ENCODE data around the gene PARP4. TPM values are rescaled to one million over a fixed set of nuclear protein-coding genes. Genes with fewer than 3 reads are reported as not detected.
A peak's percentile ranks its signal among the peaks of the same experiment; 100 is the strongest.
"Not testable (repeated sequence)": the region's sequence is repeated elsewhere in the genome, so short reads cannot be mapped to it uniquely, and the experiment has no call there.

Gene PARP4
- total RNA-seq (26.2 and 37.8 TPM in 2 replicates), polyA plus RNA-seq (20.4 and 25.1 TPM in 2 replicates)

DNA sequence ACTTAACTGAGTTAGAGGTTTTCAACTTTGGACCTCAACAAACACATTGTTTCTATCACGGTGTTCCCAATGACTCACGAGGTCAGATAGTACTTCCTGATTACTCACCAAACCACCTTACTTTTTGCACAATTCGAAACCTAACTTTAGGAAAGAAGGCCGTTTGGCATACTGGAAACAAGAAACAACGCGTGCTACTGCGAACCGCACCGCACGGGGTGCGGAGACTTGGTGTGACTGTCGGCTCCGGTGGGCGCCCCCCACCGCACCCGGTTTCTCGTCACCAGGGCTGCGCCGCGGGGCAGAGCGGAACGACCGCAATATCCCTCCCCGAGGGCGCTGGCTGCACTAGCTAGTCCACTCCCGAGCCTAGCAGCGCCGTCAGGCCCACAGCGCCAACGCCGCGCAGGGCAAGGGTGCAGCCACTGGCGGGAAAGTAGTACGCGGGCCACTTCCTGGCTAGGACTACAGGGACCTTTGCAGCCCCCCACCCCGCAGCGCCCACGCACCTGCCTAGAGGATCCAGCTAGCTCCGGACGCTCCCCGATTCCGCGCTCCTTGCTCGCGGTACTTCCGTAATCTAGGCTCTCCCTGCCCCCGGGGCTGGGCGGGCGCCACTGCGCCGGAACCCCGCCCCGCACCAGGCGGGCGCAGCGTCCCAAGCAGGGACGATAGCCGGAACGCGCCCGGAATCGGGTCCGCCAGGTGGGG is at the start of gene PARP4:
Gene PARP4 (minus strand): TSS at position 582 of the 711 bp plus-strand sequence. CDS start 9,002 bp downstream, outside the sequence.
- H3K27ac ChIP-seq = peak within 1 kb of the TSS; percentile 6
- H3K9me3 ChIP-seq (ENCODE audit: low read depth) = no peaks in the 10 kb centered on the region

GRCh38 chr13:24560579-24561187 is 48.1 kb upstream of the PARP4 start:
- DNase-seq (ENCODE audit: low read depth in 1 of 2, low spot score in 1 of 2) = not testable (repeated sequence)

More for the DNA sequence above, at the start of gene PARP4:
- Histone ChIP-seq H3K4me1 (ENCODE audit: low read depth) (peaks cover 5% of the 10 kb centered on the region), H3K4me3 (peak within 1 kb of the TSS; percentile 60), H3K36me3 (no peaks in the 10 kb centered on the region), H3K27me3 (no peaks in the 10 kb centered on the region)
- peak; percentile 75 to 84 for DNase-seq (ENCODE audit: low read depth in 1 of 2, low spot score in 1 of 2)
- no peak for TF ChIP-seq CTCF (IDR thresholded peaks at IDR 0.05; ENCODE audit: low read depth, low read length)

DNA sequence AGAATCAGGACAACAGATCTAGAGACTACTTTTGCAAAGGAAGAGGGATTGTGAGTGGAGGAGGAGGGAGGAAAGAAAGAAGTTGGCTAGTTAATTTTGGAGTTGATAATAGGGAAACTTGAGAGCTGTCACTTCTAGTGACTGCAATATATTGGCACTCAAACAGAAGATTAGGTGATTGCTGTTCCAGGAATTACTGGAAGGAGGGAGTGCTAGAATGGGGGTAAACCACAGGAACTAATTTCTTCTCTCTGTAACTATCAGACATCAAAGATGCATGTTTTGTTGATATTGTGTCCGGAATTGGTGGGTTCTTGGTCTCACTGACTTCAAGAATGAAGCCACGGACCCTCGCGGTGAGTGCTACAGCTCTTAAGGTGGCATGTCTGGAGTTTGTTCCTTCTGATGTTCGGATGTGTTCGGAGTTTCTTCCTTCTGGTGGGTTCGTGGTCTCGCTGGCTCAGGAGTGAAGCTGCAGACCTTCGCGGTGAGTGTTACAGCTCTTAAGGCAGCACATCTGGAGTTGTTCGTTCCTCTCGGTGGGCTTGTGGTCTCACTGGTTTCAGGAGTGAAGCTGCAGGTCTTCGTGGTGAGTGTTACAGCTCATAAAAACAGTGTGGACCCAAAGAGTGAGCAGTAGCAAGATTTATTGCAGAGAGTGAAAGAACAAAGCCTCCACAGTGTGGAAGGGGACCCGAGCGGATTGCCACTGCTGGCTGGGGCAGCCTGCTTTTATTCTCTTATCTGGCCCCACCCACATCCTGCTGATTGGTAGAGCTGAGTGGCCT is 47.0 kb upstream of the PARP4 start:
- H3K36me3 ChIP-seq; H3K27me3 ChIP-seq; H3K4me1 ChIP-seq (ENCODE audit: low read depth); H3K4me3 ChIP-seq; H3K9me3 ChIP-seq (ENCODE audit: low read depth); H3K27ac ChIP-seq; DNase-seq (ENCODE audit: low read depth in 1 of 2, low spot score in 1 of 2): not testable (repeated sequence)

More at GRCh38 chr13:24560579-24561187, 48.1 kb upstream of the PARP4 start:
- not testable (repeated sequence) for H3K36me3 ChIP-seq; H3K4me1 ChIP-seq (ENCODE audit: low read depth); H3K4me3 ChIP-seq; H3K27me3 ChIP-seq; H3K9me3 ChIP-seq (ENCODE audit: low read depth); H3K27ac ChIP-seq

DNA sequence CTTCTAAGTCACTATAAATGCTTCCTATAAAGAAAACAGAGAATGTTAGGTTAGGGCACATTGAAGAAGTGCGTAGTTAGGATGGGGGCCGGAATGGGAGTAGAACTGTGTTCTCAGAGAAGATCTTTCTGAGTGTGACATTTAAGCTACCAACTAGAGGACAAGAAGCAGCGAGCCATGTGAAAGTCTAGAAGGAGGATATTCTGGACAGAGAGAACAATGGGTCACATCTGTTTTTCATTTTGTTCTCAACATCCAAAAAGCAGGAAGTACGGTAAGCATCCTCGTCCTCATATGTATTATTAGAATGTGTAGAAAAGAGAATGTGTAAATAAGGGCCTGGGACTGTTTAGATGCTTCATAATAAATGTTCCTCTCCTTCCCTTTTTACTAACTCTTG is 44.5 kb upstream of the PARP4 start:
- no peak overlapping the region for H3K27ac ChIP-seq
- H3K4me3 ChIP-seq = no peak overlapping the region
- DNase-seq (ENCODE audit: low read depth in 1 of 2, low spot score in 1 of 2) = peak in 1 of 2 donors; percentile 29
- no peaks in the 10 kb centered on the region for H3K36me3 ChIP-seq
- no peaks in the 10 kb centered on the region for H3K4me1 ChIP-seq (ENCODE audit: low read depth)
- no peaks in the 10 kb centered on the region for H3K27me3 ChIP-seq
- no peak for TF ChIP-seq CTCF (IDR thresholded peaks at IDR 0.05; ENCODE audit: low read depth, low read length)
- H3K9me3 ChIP-seq (ENCODE audit: low read depth) = no peaks in the 10 kb centered on the region

DNA sequence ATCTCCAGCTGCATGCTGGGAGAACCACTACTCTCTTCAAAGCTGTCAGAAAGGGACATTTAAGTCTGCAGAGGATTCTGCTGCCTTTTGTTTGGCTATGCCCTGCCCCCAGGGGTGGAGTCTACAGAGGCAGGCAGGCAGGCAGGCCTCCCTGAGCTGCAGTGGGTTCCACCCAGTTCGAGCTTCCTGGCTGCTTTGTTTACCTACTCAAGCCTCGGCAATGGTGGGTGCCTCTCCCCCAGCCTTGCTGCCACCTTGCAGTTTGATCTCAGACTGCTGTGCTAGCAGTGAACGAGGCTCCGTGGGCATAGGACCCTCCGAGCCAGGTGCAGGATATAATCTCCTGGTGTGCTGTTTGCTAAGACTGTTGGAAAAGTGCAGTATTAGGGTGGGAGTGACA is 41.3 kb upstream of the PARP4 start:
- H3K4me3 ChIP-seq; H3K4me1 ChIP-seq (ENCODE audit: low read depth); H3K27me3 ChIP-seq; DNase-seq (ENCODE audit: low read depth in 1 of 2, low spot score in 1 of 2); H3K36me3 ChIP-seq; H3K27ac ChIP-seq; H3K9me3 ChIP-seq (ENCODE audit: low read depth): not testable (repeated sequence)

- DNase-seq (ENCODE audit: low read depth in 1 of 2, low spot score in 1 of 2) = peak; percentile 20 to 29
- not testable (repeated sequence) for H3K36me3 ChIP-seq; H3K27ac ChIP-seq; H3K4me1 ChIP-seq (ENCODE audit: low read depth); H3K9me3 ChIP-seq (ENCODE audit: low read depth)
- Histone ChIP-seq H3K27me3 (peaks cover 51% of the 10 kb centered on the region), H3K4me3 (peak overlapping the region; percentile 27)
These were observed 29.1 kb upstream of the PARP4 start for GRCh38 chr13:24541476-24542352.

DNA sequence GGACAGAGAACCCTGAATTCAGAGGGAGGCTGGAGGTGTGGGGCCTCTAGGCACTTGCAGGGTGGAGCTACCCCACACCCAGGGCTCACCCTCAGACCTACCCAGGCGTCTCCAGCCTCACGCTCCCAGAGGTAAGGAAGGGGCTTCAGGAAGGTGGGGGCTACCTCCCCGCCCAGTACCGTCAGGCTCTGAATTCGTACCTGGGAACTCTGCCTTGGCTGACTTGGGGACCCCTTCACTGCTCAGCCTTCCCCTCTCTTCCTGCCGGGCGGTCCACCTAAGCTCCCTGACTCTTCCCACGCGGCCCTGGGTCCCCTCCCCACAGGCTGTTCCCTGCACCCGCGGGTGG is 28.5 kb upstream of the PARP4 start:
- Histone ChIP-seq H3K4me3 (peak overlapping the region; percentile 27), H3K27ac (no peak overlapping the region), H3K36me3 (no peaks in the 10 kb centered on the region), H3K4me1 (ENCODE audit: low read depth) (no peaks in the 10 kb centered on the region), H3K9me3 (ENCODE audit: low read depth) (no peaks in the 10 kb centered on the region), H3K27me3 (peaks cover 51% of the 10 kb centered on the region)
- no peak for TF ChIP-seq CTCF (IDR thresholded peaks at IDR 0.05; ENCODE audit: low read depth, low read length)
- no peak for DNase-seq (ENCODE audit: low read depth in 1 of 2, low spot score in 1 of 2)

Data from cardiac muscle cell (in vitro differentiated cells and primary cell).